Measurements from ENCODE around the gene PAPPA.

Gene PAPPA

DNA sequence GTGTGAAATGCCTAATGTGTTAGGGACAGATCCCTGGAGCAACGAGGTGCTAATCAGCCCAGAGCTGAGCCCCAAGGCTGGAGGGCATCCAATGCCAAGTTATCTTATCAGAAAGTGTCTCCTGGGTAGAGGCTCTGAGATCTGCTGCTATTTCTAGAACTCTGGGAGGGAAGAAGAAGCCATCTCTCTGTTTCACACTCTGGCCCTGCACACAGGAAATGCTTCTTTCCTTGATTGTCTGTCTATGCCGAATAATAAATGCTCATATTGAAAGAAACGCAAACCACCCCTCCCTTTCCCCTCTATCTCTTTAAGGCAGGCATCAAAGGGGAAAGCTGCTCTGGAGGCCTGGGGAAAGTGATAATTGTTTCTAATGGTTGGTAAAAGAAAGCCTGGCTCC lies 166.7 kb downstream of the PAPPA start:
- Histone ChIP-seq H3K27ac (ENCODE audit: low read depth, low read length) (no peak overlapping the region), H3K4me1 (ENCODE audit: control insufficient read depth in 1 of 2, insufficient read depth in 2 of 2, low read length in 2 of 2) (peaks cover 0 to 3% of the 10 kb centered on the region in 2 donors), H3K36me3 (ENCODE audit: control insufficient read depth in 1 of 2, insufficient read depth in 2 of 2, low read length in 2 of 2) (no peaks in the 10 kb centered on the region), H3K9me3 (ENCODE audit: control insufficient read depth in 1 of 2, low read length in 2 of 2) (no peaks in the 10 kb centered on the region), H3K27me3 (ENCODE audit: control insufficient read depth in 1 of 2, insufficient read depth in 2 of 2, low read length in 2 of 2) (no peaks in the 10 kb centered on the region), H3K4me3 (ENCODE audit: low read depth in 1 of 2, low read length in 2 of 2) (no peak overlapping the region), H3K9ac (ENCODE audit: low read depth in 1 of 2, low read length in 2 of 2) (no peak overlapping the region)

- H3K9ac ChIP-seq (ENCODE audit: low read depth in 1 of 2, low read length in 2 of 2) = no peak overlapping the region
- H3K27ac ChIP-seq (ENCODE audit: low read depth, low read length) = no peak overlapping the region
- peaks cover 0 to 3% of the 10 kb centered on the region in 2 donors for H3K4me1 ChIP-seq (ENCODE audit: control insufficient read depth in 1 of 2, insufficient read depth in 2 of 2, low read length in 2 of 2)
- H3K27me3 ChIP-seq (ENCODE audit: control insufficient read depth in 1 of 2, insufficient read depth in 2 of 2, low read length in 2 of 2) = no peaks in the 10 kb centered on the region
- H3K9me3 ChIP-seq (ENCODE audit: control insufficient read depth in 1 of 2, low read length in 2 of 2) = no peaks in the 10 kb centered on the region
- no peak overlapping the region for H3K4me3 ChIP-seq (ENCODE audit: low read depth in 1 of 2, low read length in 2 of 2)
- H3K36me3 ChIP-seq (ENCODE audit: control insufficient read depth in 1 of 2, insufficient read depth in 2 of 2, low read length in 2 of 2) = no peaks in the 10 kb centered on the region
These were observed 168.9 kb downstream of the PAPPA start for GRCh38 chr9:116322521-116322920.

- H3K27ac ChIP-seq (ENCODE audit: low read depth, low read length) = no peak overlapping the region
- H3K4me3 ChIP-seq (ENCODE audit: low read depth in 1 of 2, low read length in 2 of 2) = no peak overlapping the region
- no peaks in the 10 kb centered on the region for H3K9me3 ChIP-seq (ENCODE audit: control insufficient read depth in 1 of 2, low read length in 2 of 2)
- no peak overlapping the region for H3K9ac ChIP-seq (ENCODE audit: low read depth in 1 of 2, low read length in 2 of 2)
- no peaks in the 10 kb centered on the region for H3K27me3 ChIP-seq (ENCODE audit: control insufficient read depth in 1 of 2, insufficient read depth in 2 of 2, low read length in 2 of 2)
- peaks cover 0 to 3% of the 10 kb centered on the region in 2 donors for H3K4me1 ChIP-seq (ENCODE audit: control insufficient read depth in 1 of 2, insufficient read depth in 2 of 2, low read length in 2 of 2)
- H3K36me3 ChIP-seq (ENCODE audit: control insufficient read depth in 1 of 2, insufficient read depth in 2 of 2, low read length in 2 of 2) = no peaks in the 10 kb centered on the region
These were observed 169.4 kb downstream of the PAPPA start for GRCh38 chr9:116323012-116323411.

- Histone ChIP-seq H3K27ac (ENCODE audit: low read depth, low read length) (no peak overlapping the region), H3K36me3 (ENCODE audit: control insufficient read depth in 1 of 2, insufficient read depth in 2 of 2, low read length in 2 of 2) (no peaks in the 10 kb centered on the region), H3K27me3 (ENCODE audit: control insufficient read depth in 1 of 2, insufficient read depth in 2 of 2, low read length in 2 of 2) (no peaks in the 10 kb centered on the region), H3K9ac (ENCODE audit: low read depth in 1 of 2, low read length in 2 of 2) (no peak overlapping the region), H3K9me3 (ENCODE audit: control insufficient read depth in 1 of 2, low read length in 2 of 2) (no peaks in the 10 kb centered on the region), H3K4me1 (ENCODE audit: control insufficient read depth in 1 of 2, insufficient read depth in 2 of 2, low read length in 2 of 2) (peaks cover 0 to 3% of the 10 kb centered on the region in 2 donors), H3K4me3 (ENCODE audit: low read depth in 1 of 2, low read length in 2 of 2) (no peak overlapping the region)
These were observed 170.0 kb downstream of the PAPPA start for GRCh38 chr9:116323571-116323970.

DNA sequence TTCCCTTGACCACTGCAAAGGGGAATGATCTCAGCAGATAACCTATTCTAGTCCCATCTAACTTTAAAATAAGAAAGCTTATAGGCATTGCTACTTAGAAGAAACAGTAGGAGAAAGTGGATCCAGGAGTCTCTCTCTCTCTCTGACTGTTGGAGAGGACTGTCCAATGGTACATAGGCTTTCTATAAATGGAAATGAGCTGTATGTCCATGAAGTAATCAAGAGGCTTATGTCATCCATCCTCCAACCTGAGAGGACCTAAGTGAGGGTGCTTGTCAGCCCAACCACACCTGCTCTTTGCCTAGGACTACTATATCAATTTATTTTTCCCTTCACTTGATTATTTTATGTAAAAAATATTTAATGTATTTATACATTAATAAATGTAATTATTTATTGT lies 172.3 kb downstream of the PAPPA start:
- Histone ChIP-seq H3K36me3 (ENCODE audit: control insufficient read depth in 1 of 2, insufficient read depth in 2 of 2, low read length in 2 of 2) (no peaks in the 10 kb centered on the region), H3K9me3 (ENCODE audit: control insufficient read depth in 1 of 2, low read length in 2 of 2) (no peaks in the 10 kb centered on the region), H3K27me3 (ENCODE audit: control insufficient read depth in 1 of 2, insufficient read depth in 2 of 2, low read length in 2 of 2) (no peaks in the 10 kb centered on the region), H3K27ac (ENCODE audit: low read depth, low read length) (no peak overlapping the region), H3K9ac (ENCODE audit: low read depth in 1 of 2, low read length in 2 of 2) (no peak overlapping the region), H3K4me1 (ENCODE audit: control insufficient read depth in 1 of 2, insufficient read depth in 2 of 2, low read length in 2 of 2) (peaks cover 0 to 3% of the 10 kb centered on the region in 2 donors), H3K4me3 (ENCODE audit: low read depth in 1 of 2, low read length in 2 of 2) (no peak overlapping the region)

DNA sequence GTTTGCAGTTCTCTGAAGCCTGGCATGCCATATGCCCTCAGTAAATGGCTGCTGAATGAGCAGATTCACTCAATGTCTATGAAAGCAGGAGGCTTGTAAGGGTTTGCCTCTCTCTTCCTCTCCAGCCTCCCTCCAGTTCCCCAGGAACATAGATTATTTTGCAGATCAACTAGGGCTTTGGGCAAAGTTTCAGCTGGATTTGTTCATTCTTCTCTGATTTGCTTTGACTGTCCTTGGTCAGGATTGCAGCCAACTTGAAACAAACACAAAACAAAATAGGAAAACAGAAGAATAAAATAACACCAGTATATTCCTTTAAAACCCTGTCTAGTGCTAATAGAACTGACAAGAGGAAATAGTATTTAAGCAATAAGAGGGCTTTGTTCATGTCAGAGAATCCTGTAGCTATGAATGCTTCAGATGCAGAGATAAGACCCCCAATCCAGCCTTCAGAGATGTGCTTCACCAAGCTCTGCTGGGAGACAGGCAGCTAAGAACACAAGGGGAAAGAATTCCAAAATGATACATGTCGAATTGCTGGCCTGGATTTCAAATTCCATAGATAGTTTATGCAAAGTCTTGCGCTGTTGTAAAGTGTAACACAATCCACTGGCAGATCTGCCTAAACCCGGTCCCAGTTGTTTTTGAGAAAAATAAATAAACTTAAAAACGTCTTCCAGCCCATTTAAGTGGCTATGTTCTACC lies 174.3 kb downstream of the PAPPA start:
- Histone ChIP-seq H3K27ac (ENCODE audit: low read depth, low read length) (no peak overlapping the region), H3K27me3 (ENCODE audit: control insufficient read depth in 1 of 2, insufficient read depth in 2 of 2, low read length in 2 of 2) (no peaks in the 10 kb centered on the region), H3K4me1 (ENCODE audit: control insufficient read depth in 1 of 2, insufficient read depth in 2 of 2, low read length in 2 of 2) (peaks cover 0 to 2% of the 10 kb centered on the region in 2 donors), H3K36me3 (ENCODE audit: control insufficient read depth in 1 of 2, insufficient read depth in 2 of 2, low read length in 2 of 2) (no peaks in the 10 kb centered on the region), H3K9me3 (ENCODE audit: control insufficient read depth in 1 of 2, low read length in 2 of 2) (no peaks in the 10 kb centered on the region), H3K9ac (ENCODE audit: low read depth in 1 of 2, low read length in 2 of 2) (no peak overlapping the region), H3K4me3 (ENCODE audit: low read depth in 1 of 2, low read length in 2 of 2) (no peak overlapping the region)

- Histone ChIP-seq H3K4me3 (ENCODE audit: low read depth in 1 of 2, low read length in 2 of 2) (no peak overlapping the region), H3K9me3 (ENCODE audit: control insufficient read depth in 1 of 2, low read length in 2 of 2) (no peaks in the 10 kb centered on the region), H3K27me3 (ENCODE audit: control insufficient read depth in 1 of 2, insufficient read depth in 2 of 2, low read length in 2 of 2) (no peaks in the 10 kb centered on the region), H3K27ac (ENCODE audit: low read depth, low read length) (no peak overlapping the region), H3K9ac (ENCODE audit: low read depth in 1 of 2, low read length in 2 of 2) (no peak overlapping the region), H3K36me3 (ENCODE audit: control insufficient read depth in 1 of 2, insufficient read depth in 2 of 2, low read length in 2 of 2) (no peaks in the 10 kb centered on the region), H3K4me1 (ENCODE audit: control insufficient read depth in 1 of 2, insufficient read depth in 2 of 2, low read length in 2 of 2) (no peaks in the 10 kb centered on the region)
These were observed 175.9 kb downstream of the PAPPA start for GRCh38 chr9:116329470-116329869.

DNA sequence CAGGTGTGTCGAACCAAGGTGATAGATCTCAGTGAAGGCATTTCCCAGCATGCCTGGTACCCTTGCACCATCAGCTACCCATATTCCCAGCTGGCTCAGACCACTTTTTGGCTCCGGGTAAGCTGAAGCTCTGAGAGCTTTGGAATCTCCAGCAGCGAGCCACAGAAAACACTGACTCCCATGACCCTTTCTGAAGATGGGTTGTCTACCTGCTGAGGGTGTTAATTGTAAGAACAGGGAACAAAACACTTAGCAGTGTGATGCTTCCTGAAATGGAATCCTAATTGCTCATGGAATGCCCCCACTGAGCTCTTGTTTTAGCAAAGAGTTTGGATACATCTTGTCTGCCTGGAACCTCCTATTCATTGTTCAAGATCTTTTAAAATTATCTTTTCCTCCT lies 177.7 kb downstream of the PAPPA start:
- Histone ChIP-seq H3K36me3 (ENCODE audit: control insufficient read depth in 1 of 2, insufficient read depth in 2 of 2, low read length in 2 of 2) (no peaks in the 10 kb centered on the region), H3K27me3 (ENCODE audit: control insufficient read depth in 1 of 2, insufficient read depth in 2 of 2, low read length in 2 of 2) (no peaks in the 10 kb centered on the region), H3K4me1 (ENCODE audit: control insufficient read depth in 1 of 2, insufficient read depth in 2 of 2, low read length in 2 of 2) (no peaks in the 10 kb centered on the region), H3K27ac (ENCODE audit: low read depth, low read length) (no peak overlapping the region), H3K9ac (ENCODE audit: low read depth in 1 of 2, low read length in 2 of 2) (no peak overlapping the region), H3K4me3 (ENCODE audit: low read depth in 1 of 2, low read length in 2 of 2) (no peak overlapping the region), H3K9me3 (ENCODE audit: control insufficient read depth in 1 of 2, low read length in 2 of 2) (no peaks in the 10 kb centered on the region)

GRCh38 chr9:116332090-116332489 lies 178.5 kb downstream of the PAPPA start:
- H3K27me3 ChIP-seq (ENCODE audit: control insufficient read depth in 1 of 2, insufficient read depth in 2 of 2, low read length in 2 of 2) = no peaks in the 10 kb centered on the region
- H3K4me1 ChIP-seq (ENCODE audit: control insufficient read depth in 1 of 2, insufficient read depth in 2 of 2, low read length in 2 of 2) = no peaks in the 10 kb centered on the region
- no peaks in the 10 kb centered on the region for H3K36me3 ChIP-seq (ENCODE audit: control insufficient read depth in 1 of 2, insufficient read depth in 2 of 2, low read length in 2 of 2)
- H3K9ac ChIP-seq (ENCODE audit: low read depth in 1 of 2, low read length in 2 of 2) = no peak overlapping the region
- H3K9me3 ChIP-seq (ENCODE audit: control insufficient read depth in 1 of 2, low read length in 2 of 2) = no peaks in the 10 kb centered on the region
- no peak overlapping the region for H3K4me3 ChIP-seq (ENCODE audit: low read depth in 1 of 2, low read length in 2 of 2)
- H3K27ac ChIP-seq (ENCODE audit: low read depth, low read length) = no peak overlapping the region

- no peaks in the 10 kb centered on the region for H3K36me3 ChIP-seq (ENCODE audit: control insufficient read depth in 1 of 2, insufficient read depth in 2 of 2, low read length in 2 of 2)
- no peaks in the 10 kb centered on the region for H3K9me3 ChIP-seq (ENCODE audit: control insufficient read depth in 1 of 2, low read length in 2 of 2)
- H3K4me1 ChIP-seq (ENCODE audit: control insufficient read depth in 1 of 2, insufficient read depth in 2 of 2, low read length in 2 of 2) = no peaks in the 10 kb centered on the region
- no peak overlapping the region for H3K27ac ChIP-seq (ENCODE audit: low read depth, low read length)
- H3K27me3 ChIP-seq (ENCODE audit: control insufficient read depth in 1 of 2, insufficient read depth in 2 of 2, low read length in 2 of 2) = no peaks in the 10 kb centered on the region
- no peak overlapping the region for H3K4me3 ChIP-seq (ENCODE audit: low read depth in 1 of 2, low read length in 2 of 2)
- no peak overlapping the region for H3K9ac ChIP-seq (ENCODE audit: low read depth in 1 of 2, low read length in 2 of 2)
These were observed 179.7 kb downstream of the PAPPA start for GRCh38 chr9:116333254-116333653.
